Stimulated activated CD4-positive, alpha-beta T cell treated with anti-CD3 and anti-CD28 coated beads, Interleukin-1b, Interleukin-23, amount 100 ng/mL, for 48 hours (primary cell): ENCODE data around the gene RMDN3.
A peak's percentile ranks its signal among the peaks of the same experiment; 100 is the strongest.

Experiments
- DNase-seq: peaks from one replicate; pipeline ENCODE4 v3.0.0-alpha.2; 2020

The RMDN3 gene, protein sequence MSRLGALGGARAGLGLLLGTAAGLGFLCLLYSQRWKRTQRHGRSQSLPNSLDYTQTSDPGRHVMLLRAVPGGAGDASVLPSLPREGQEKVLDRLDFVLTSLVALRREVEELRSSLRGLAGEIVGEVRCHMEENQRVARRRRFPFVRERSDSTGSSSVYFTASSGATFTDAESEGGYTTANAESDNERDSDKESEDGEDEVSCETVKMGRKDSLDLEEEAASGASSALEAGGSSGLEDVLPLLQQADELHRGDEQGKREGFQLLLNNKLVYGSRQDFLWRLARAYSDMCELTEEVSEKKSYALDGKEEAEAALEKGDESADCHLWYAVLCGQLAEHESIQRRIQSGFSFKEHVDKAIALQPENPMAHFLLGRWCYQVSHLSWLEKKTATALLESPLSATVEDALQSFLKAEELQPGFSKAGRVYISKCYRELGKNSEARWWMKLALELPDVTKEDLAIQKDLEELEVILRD

DNA sequence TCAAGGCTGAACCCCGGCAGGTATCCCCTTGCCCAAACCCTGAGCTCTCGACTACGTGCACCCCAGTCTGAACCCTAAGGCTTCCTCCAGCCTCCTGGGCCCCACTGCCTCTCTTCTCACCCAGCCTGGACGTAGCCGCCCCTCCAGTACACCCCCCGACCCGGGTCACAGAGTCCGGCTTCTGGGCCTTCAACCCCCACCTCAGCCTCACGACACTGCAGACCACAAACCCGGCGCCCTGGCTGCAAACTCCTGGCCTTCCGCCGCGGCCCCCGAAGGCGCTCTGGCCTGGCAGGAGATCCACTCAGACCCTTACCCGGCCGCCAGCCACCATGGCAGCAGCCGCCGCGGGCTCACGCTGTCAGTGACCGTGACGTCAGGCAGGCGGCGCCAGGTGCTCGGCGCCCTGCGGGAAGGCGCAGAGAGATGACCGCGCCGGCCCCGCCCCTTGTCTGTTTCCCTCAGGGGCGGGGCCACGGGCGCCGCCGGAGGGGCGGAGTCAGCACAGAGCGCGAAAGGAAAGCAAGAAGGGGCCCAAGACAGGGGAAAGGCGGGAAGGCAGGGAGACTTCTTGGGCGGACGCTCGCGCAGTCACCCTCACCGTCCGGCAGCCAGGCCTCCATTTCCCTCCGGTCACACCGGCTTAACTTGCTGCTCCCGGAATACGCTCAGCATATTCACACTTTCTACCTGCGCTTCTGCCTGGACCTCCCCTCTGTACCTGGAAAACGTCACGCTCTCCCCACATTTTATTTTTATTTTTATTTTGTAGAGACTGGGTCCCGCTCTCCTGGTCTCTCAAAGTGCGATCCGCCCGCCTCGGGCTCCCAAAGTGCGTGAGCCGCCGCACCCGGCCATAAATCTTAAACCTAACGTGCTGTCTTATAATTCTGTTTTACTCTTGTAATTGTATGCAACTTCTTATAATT is at the start of gene RMDN3:
Gene RMDN3, minus strand, starts transcription at position 372 of the 929 bp plus-strand sequence. CDS start 471 bp downstream, outside the sequence.
- DNase-seq: peak; percentile 93

DNA sequence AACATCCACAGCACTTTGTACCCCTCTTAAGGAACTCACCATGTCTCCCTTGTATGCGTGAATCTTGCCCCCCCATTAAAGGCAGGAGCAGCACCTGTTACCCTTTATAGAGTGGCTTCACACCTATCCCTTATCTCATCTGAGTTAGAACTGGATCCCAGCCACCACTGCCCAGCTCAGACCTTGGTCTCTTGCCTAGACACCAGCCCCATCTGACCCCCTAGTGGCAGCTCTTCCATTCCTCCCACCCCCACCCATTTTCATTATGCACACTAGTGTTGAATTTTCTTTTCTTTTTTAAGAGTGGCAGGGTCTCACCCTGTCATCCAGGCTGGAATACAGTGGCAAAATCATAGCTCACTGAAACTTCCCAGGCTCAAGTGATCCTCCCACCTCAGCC is 48.6 kb upstream of the RMDN3 start:
- DNase-seq: no peak

DNA sequence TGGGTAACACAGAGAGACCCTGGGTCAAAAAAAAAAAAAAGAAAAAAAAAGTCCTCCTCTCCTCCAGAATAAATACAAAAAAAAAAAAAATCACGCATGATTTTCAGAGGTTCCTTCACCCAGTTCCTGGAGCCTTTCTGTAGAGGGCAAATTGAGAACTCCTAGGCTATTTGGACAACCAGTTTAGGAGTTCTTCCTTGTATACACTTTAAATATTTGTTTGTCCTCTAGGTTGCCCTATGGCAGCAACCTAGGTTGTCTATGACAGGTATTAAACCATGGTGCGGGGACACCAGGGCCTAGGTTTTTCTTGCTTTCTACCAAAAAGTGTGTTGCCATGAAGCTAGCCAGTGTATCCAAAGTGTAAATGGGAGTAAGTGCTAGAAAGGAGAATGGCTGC is 48.0 kb upstream of the RMDN3 start:
- no peak for DNase-seq

DNA sequence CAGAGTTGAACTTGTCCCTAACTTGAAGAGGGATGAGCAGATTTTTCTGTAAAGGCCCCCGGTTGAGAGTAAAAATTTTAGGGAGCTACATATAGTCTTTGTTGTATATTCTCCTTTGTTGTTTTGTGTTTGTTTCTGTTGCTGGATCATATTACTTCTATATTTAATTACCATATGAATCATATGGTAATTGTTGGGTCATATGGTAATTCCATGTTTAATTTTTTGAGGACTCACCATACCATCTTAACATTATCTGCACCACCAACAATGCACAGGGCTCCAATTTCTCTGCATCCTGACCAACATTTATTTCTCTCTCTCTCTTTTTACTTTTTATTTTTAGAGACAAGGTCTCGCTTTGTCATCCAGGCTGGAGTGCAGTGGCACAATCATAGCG is 44.5 kb upstream of the RMDN3 start:
- DNase-seq: no peak

DNA sequence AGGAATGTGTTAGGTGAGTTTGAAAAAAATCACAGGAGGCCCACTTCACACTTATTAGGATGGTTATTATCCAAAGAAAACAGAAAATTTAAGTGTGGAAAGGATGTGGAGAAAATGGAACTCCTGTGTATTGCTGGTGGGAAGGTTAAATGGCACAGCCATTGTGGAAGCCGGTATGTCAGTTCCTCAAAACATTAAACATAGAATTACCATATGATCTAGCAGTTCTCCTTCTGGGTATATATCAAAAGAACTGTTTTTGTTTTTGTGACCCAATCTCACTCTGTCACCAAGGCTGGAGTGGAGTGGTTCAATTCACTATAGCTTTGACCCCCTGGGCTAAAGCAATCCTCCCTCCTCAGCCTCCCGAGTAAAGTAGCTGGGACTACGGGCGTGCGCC is 41.5 kb upstream of the RMDN3 start:
- DNase-seq: no peak

DNA sequence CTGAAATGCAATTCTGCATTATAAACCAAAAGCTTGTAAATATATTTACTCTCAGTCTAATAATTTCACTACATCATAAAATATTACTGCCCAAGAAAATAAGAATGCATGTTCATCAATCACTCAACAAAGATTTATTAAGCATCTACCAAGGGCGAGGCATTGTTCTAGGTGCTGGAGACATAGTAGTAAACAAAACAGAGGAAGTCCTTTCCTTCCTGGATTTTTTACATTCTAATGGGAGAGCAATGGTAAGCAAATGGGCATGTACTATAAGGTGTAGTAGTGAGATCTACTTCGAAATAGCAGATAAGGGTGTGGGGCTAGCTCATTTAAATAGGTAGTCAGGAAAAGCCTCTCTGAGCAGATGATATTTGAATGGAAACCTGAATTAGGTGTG is 41.0 kb upstream of the RMDN3 start:
- no peak for DNase-seq

DNA sequence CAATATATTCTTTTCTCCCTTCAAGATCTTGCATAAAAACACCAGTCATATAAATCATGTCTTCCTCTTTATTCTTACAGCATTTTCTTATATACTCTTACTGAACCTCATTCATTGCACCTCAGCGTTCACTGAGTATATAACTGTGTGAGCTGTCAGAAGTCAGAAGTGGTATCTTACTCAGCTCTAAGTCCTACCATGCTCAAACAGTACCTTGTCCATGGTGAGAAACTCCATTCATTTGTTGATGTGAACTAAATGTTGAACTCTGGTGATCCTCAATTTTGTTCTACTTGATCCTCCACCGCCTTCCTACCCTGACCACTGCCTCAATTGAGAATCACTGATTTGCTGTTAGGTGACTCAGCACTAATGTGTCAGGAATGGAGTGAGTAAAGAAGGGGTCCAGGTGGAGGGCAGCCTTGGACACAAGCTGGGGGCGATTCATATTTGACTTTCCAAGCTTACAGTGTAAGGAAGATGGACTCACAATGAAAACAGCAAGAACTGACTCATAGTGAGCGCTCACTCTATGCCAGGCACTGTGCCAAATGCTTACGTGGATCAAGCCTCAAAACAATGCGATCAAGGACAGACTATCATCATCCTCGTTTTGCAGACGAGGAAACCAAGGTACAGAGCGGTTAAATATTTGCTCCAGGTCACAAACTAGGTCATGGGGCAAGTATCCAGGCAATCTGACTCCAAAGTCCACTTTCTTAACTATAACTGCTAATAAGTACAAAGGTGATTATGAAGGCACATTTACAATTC is 38.3 kb upstream of the RMDN3 start:
- peak; percentile 63 for DNase-seq

DNA sequence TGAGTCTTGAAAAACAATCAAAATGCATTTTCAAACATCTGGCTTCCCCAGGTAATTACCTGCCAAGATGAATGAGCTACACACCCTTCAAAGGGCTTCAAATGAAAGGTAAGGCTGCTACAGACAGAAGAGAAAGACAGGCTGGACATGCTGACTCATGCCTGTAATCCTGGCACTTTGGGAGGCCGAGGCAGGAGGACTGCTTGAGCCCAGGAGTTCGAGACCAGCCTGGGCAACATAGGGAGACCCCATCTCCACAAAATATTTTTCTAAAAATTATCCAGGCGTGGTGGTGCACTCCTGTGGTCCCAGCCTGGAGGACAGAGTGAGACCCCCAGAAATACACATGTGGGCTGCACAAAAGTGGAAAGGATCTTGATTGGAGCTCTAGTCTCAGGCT is 37.3 kb upstream of the RMDN3 start:
- no peak for DNase-seq

DNA sequence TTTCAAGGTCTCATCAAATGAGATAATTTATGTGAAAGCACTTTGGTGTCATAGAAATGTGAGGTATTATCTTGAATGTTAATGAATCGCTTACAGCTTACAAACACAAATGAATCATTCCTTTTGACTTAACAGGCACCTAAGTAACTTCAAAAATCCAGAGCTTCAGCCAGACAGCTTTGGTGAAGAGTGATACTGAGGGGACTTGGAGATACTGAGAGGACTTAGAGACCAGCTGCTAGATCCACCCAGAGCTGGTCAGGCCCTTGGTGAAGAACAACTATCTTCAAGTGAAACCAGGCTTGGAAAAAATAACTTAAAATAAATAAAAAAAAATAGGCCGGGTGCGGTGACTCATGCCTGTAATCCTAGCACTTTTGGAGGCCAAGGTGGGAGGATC is 35.7 kb upstream of the RMDN3 start:
- no peak for DNase-seq

DNA sequence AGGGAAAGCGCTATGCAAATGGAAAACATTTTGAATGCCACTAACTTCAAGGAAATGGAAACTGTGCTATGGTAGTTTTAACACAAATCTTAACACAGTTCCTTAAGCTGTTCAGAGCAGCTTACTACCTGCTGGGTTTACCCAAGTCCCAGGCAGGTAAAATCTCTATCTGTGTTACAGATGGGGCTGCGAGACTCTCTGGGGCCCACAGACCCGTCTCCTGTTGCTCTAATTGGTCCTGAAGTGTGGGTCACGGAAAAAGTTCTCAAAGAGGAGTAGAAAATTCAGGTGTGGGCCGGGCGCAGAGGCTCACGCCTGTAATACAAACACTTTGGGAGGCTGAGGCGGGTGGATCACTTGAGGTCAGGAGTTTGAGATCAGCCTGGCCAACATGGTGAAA is 34.9 kb upstream of the RMDN3 start:
- DNase-seq: no peak

DNA sequence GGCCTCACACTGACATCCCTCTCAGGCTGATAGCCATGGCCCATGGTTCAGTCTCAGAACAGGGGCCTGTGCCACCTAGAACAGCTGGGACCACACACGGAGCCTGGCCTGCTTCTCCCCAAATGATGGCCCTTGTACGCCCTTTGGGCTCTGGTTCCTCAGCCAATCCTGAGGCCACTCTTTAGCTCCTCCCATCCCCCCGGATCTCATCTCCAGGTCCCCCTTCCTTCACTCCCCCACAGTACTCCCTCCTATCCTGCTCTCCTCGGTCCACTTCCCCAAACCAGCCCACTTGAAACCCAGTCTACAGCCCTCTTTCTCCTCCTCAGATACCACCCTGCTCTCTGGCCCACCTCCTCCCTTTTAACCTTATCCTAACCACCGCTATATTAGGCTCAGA is 34.1 kb upstream of the RMDN3 start:
- no peak for DNase-seq

DNA sequence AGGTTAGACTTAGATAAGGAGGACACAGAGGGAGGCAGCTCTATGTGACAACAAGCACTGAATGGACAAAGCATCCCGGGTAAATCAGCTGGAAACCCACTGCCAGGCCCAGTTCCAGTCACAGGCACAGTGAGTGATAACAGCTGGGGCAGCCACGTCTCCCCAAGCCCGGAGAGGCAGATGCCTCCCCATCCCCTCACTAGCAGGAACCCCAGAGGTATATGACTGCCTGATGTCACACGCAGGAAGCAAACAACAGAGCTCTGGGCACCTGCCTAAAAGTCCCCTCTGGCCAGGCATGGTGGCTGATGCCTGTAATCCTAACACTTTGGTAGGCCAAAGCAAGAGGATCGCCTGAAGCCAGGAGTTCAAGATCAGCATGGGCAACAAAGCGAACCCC is 32.9 kb upstream of the RMDN3 start:
- DNase-seq: no peak

DNA sequence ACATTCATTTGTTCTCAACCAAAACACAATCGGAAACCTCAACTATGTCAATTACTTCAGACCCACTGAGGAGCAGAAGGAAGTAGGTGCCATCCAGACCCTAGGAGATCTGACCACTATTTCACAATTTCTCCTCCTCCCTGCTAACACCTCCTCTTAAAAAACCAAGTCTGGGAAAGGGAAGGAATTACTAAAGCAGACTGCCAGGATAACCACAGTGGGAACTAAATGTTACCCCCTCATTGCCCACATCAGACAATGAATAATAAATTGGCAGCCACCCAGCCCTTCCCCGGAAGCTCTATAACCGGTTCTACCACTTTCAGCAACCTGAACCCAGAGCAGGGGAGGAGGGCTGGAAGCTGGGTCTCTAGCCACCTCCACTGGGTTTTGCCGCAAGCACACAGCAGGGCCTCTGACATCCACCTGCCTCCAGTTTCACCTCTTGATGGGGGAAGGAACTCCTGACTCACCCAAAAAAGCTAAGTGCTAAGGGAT is 32.3 kb upstream of the RMDN3 start:
- DNase-seq: peak; percentile 71

DNA sequence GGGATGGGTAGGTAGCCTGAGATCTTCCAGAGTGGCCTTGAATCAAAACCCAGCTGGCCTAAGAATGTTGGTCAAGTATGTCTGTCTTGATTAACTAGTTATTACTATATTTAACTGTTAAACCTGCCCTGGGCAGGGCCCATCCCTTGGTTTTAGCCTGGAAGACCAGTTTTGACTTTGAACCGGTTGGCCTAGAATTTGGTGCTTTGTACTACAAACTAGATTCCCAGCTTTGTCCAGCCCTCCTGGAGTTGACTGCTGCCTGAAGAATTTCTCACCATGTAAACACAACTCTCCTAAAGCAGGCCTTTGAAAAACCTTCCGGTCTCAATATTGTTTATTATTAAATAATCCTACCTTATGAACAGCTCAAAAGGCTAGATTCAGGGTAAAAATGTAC is 30.8 kb upstream of the RMDN3 start:
- DNase-seq: no peak

DNA sequence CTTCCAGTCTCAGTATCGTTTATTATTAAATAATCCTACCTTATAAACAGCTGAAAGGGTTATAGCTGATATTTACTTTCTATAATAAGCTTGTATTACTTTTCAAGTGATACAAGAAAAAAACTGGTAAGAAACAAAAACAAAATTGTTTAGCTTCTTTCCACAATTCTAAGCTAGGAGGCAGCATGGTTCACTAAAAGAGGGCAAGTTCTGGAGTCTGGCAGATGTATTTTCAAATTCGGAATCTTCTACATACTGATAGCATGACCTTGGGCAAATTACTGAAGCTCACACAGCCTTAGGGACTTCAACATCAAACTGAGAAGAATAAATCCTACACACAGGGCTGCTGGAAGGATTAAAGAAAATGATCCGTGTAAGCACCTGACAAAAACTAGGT is 30.1 kb upstream of the RMDN3 start:
- no peak for DNase-seq

DNA sequence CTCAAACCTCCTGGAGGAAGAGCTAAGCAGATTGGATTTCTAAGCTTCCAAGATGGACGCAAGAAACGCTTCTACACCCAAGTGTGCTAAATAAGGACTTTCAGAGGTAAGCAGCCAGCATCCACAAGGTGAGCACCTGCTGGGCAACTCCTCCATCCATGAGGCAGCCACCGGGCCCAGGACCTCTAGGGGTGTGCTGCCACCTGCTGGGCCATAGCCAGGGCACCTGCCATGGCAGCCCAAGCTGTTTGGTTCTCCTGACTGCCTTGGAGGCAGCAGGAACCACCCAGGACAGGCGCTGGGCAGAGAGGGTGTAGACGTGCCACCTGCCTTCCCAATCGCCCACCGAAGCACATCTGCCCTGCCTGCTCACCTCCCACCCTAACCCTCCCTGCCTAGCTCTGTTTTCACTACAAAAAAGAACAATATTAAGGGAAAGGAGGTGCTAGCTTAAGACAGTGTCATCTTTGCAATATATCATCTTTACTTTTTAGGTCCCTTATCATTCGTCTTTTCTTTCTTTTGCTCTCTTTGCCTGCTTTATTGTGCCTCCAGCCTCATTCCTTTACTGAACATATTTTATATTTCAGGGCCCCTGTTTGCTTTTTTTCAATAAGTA is 27.7 kb upstream of the RMDN3 start:
- DNase-seq: peak; percentile 83

DNA sequence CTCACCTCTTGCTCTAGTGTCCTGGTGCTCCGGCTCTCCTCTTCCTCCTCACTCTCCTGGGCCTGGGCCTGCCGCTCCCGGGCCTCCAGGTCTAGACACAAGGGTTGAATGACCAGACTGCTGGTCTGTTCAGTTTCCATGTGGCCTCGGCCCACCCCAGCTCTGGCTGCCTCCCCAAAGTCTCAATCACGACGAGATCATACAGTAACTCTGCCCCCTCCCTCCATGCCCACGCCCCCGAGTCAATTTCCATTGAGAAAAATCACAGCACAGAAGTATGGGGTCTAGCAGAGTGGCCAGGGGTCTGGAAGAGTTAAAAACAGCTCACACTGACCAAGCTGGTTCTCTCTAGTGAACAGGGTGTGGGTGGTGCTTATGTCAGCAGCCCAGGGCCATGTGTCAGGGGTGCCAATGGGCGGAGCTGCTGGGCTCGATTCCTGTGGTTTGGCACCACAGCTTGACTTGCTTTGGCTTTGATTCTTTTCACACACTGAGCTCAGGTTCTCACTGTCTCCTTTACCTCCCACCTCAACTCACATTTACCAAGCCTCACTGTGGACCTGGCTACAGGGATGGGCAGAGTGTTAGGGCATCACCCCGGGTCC is 21.6 kb upstream of the RMDN3 start:
- peak; percentile 46 for DNase-seq

DNA sequence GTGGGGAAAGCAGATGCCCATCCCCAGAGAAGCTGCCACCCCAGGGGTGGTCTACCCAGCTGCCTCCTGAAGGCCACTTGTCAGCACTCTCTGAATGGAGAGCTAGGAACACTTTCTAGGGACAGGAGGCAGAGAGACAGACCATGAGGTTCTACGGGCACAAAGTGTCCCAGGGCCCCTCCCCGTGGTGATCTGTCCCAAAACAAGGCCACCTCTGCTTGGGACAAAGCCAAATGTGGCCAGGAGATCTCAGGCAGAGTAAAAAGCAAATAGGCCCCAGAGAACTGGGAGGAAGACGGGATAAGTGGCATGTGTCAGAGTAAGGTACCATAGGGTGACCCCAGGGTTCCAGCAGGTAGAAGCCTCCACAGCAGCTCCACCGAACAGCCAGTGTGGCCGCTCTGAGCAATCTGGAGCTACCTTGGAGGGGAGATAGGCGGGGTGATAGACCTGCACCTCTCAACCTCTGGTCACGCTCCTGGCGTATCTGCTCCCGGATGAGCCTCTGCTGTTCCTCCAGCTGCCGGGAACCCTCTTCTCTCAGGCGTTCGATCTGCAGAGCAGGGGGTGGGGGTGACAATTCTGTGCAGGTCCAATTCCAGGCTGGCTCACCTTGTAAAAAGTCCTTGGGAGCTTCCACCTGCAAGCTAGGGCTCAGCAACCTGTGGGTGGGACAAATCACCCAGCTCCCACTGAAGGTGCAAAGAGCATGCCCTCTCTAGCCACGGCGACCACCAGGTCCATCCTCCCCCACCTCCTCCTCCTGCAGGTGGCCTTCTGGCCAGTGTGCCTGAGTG is 20.9 kb upstream of the RMDN3 start:
- DNase-seq: no peak

DNA sequence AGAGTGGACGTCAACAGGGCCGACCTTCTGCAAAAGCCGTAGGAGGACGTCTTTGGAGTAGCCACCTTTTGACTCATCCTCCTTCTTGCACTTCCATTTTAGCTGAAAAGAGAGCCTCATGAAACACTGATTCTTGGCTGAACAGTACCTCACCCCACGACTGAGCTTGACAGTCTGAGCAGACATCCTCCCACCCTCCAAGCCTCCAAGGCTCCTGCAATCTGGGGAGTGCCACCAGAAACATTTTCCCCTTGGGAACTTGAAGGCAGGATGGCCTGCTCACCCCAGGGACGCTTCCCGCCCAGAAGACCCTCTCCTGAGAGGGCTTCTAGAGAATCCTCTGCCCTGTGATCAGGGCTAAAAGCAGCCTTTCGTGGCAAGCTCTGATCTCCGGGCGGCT is 20.0 kb upstream of the RMDN3 start:
- DNase-seq: no peak

DNA sequence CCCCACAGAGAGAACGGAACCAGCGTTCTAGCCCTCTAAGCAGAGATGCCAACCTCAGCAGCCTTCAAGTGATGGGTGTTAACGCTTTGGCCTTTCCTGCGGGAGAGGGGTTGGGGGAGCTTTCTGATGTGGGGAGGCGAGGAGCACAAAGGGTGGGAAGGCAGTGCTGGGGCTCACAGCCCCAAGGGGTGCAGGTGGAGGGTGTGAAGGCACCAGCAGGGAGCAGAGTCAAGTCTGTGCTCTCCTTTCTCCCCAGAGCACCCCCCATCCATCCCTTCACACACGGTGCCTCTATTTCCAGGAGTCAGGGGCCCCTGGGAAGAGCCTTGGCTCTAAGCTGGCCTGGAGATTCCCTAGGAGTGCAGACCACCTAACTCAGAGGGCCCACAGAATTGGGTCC is 18.8 kb upstream of the RMDN3 start:
- DNase-seq: no peak

DNA sequence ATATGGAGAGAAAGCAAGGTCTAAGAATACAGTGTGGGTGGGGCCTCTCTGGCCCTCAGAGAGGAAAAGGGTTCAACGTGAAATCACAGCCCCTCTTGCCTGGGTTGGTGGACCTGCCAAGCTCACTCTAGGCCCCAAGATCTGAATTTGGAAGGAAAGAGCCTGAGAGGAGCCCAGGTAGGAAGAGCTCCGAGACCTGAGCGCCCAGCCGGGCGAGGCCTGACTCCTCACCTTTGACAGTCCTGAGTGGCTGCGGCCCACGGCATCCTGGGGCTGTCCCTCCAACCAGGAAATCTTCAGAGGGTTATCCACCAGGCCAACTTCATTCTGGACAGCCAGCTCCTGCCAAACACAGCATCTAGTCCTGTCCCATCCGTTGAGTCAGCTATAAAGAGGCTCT is 18.4 kb upstream of the RMDN3 start:
- no peak for DNase-seq
